ENCODE results near the gene TEKT5.
A peak's percentile ranks its signal among the peaks of the same experiment; 100 is the strongest.

The TEKT5 gene

DNA sequence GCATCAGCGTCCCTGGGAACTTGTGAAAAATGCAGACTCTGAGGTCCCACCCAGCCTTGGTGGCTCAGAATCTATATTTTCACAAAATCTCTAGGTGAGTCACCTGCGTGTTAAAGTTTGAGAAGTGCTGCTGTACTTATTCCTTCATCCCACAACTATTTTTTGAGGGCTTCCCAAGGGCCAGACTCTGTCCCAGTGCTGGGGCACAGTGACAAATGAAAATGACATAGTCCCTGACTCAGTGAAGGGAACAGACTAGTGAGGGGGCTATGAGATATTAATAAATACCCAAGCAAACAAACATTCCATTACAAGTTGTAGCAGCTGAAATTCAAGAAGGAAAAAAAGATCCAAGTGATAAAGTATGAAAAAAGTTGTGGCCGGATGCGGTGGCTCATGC, 104.4 kb downstream of the TEKT5 start:
- no peak overlapping the region for H3K9ac ChIP-seq (ENCODE audit: low read length in 2 of 2)
- H3K36me3 ChIP-seq (ENCODE audit: control insufficient read depth in 2 of 2, insufficient read depth in 2 of 2, low read length in 2 of 2), result no peaks in the 10 kb centered on the region
- H3K27me3 ChIP-seq (ENCODE audit: control insufficient read depth in 1 of 2, insufficient read depth in 2 of 2, low read length in 2 of 2), result no peaks in the 10 kb centered on the region
- no peak overlapping the region for H3K27ac ChIP-seq (ENCODE audit: low read length)
- no peak overlapping the region for H3K4me3 ChIP-seq (ENCODE audit: low read length in 2 of 2)
- H3K9me3 ChIP-seq (ENCODE audit: control insufficient read depth in 2 of 2, low read length in 2 of 2), result no peaks in the 10 kb centered on the region
- no peaks in the 10 kb centered on the region for H3K4me1 ChIP-seq (ENCODE audit: control insufficient read depth, insufficient read depth, low read length)

DNA sequence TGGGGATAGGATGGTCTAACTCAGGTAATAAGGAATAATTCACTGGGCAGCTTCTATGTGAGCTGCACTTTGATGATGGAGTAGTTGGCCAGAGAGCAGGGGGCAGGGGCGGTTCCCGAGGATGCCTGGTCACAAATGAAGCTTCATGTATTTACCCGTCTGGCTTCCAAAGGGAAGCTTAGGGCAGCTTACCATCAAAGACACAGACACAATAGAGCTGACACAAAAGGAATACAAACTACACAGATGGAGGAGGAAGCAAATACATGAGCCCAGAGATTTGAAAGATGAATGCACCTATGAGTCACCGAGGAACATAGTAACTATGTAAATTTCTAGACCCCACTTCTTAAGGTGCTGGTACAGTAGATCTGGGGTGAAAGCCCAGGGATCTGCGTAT, 105.6 kb downstream of the TEKT5 start:
- Histone ChIP-seq H3K9ac (ENCODE audit: low read length in 2 of 2) (no peak overlapping the region), H3K4me3 (ENCODE audit: low read length in 2 of 2) (no peak overlapping the region), H3K4me1 (ENCODE audit: control insufficient read depth, insufficient read depth, low read length) (no peaks in the 10 kb centered on the region), H3K27me3 (ENCODE audit: control insufficient read depth in 1 of 2, insufficient read depth in 2 of 2, low read length in 2 of 2) (no peaks in the 10 kb centered on the region), H3K36me3 (ENCODE audit: control insufficient read depth in 2 of 2, insufficient read depth in 2 of 2, low read length in 2 of 2) (no peaks in the 10 kb centered on the region), H3K9me3 (ENCODE audit: control insufficient read depth in 2 of 2, low read length in 2 of 2) (no peaks in the 10 kb centered on the region), H3K27ac (ENCODE audit: low read length) (no peak overlapping the region)

DNA sequence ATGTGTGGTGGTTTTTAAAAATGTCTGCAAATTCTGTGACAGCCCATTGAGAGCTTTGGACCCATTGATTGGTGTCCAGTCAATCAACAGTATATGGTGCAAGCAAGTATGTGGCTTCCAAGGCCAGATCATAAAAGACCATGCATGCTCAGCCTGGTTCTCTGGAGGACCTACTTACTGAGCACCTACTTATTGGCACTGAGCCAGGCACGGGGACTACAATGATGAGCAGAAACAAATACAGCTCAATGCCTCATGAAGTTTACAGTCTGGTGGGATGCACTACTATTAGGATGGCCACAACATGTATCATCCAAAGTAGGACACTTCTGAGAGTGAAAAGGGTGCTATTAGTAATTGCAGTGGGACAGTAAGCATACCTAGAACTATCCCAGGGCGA, 107.1 kb downstream of the TEKT5 start:
- Histone ChIP-seq H3K9me3 (ENCODE audit: control insufficient read depth in 2 of 2, low read length in 2 of 2) (no peaks in the 10 kb centered on the region), H3K4me3 (ENCODE audit: low read length in 2 of 2) (no peak overlapping the region), H3K27me3 (ENCODE audit: control insufficient read depth in 1 of 2, insufficient read depth in 2 of 2, low read length in 2 of 2) (no peaks in the 10 kb centered on the region), H3K9ac (ENCODE audit: low read length in 2 of 2) (no peak overlapping the region), H3K27ac (ENCODE audit: low read length) (no peak overlapping the region), H3K36me3 (ENCODE audit: control insufficient read depth in 2 of 2, insufficient read depth in 2 of 2, low read length in 2 of 2) (no peaks in the 10 kb centered on the region), H3K4me1 (ENCODE audit: control insufficient read depth, insufficient read depth, low read length) (no peaks in the 10 kb centered on the region)

DNA sequence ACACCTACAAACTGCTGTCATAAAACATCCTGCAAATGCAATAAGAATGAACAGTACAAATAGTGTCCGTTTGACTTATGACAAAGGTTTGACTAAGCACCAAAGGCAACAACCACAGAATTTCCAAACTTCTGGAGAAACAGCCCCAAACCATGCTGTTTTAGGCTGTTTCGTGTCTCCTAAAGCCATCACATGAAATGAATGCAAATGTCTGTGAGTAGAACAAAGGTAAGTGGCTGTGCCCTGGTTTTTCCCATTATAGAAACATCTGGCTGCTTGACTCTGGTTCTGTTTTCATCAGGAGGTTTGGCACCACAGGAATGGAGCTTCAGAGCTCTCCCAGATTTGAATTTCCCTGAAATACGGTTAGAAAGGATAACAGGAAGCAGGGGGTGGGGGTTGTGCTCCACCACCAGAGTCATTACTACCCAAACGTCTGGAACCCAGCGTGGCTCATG, 109.7 kb downstream of the TEKT5 start:
- Histone ChIP-seq H3K27ac (ENCODE audit: low read length) (no peak overlapping the region), H3K4me3 (ENCODE audit: low read length in 2 of 2) (no peak overlapping the region), H3K4me1 (ENCODE audit: control insufficient read depth, insufficient read depth, low read length) (peaks cover 8% of the 10 kb centered on the region), H3K9me3 (ENCODE audit: control insufficient read depth in 2 of 2, low read length in 2 of 2) (no peaks in the 10 kb centered on the region), H3K9ac (ENCODE audit: low read length in 2 of 2) (no peak overlapping the region), H3K27me3 (ENCODE audit: control insufficient read depth in 1 of 2, insufficient read depth in 2 of 2, low read length in 2 of 2) (no peaks in the 10 kb centered on the region), H3K36me3 (ENCODE audit: control insufficient read depth in 2 of 2, insufficient read depth in 2 of 2, low read length in 2 of 2) (no peaks in the 10 kb centered on the region)

DNA sequence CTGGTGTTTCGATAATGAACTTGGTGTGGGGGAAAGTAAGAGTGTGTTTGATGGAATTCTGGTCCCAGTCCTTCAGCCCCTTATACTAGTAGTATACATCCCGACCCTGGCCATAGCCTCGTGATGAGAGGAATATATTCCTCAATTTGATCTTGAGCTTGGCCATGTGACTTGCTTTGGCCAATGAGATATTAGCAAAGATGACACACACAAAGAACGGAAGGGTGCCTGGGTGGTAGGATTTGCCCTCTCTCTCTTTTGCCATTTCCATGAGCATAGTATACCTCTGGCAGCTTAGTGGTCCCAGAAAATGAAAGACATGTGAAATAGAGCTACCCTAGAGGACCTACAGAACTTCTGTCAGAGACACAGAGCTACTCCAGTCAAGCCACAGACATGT, 111.5 kb downstream of the TEKT5 start:
- H3K27me3 ChIP-seq (ENCODE audit: control insufficient read depth in 1 of 2, insufficient read depth in 2 of 2, low read length in 2 of 2), result no peaks in the 10 kb centered on the region

DNA sequence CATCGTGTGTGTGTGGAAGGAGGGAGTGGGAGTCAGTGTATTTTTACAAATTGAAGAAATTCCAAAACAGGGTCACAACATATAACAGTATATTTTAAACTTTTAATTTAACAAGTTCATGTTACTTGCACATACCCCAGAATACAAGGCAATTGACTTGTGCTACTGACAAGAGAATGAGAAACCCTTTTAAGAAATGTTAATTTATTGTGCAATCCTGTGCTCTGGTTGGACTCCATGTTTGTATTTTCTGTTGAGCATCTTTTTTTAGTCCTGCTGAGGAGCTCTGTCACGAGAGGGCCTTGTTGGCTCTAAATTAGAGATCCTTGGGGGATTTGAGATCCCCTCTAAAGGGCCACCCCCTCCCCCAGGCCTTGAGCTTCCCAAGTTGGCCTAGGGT, 113.2 kb downstream of the TEKT5 start:
- no peak overlapping the region for H3K9ac ChIP-seq (ENCODE audit: low read length in 2 of 2)
- peak overlapping the region; percentile 88 for H3K27ac ChIP-seq (ENCODE audit: low read length)
- peaks cover 38% of the 10 kb centered on the region for H3K4me1 ChIP-seq (ENCODE audit: control insufficient read depth, insufficient read depth, low read length)
- no peaks in the 10 kb centered on the region for H3K36me3 ChIP-seq (ENCODE audit: control insufficient read depth in 2 of 2, insufficient read depth in 2 of 2, low read length in 2 of 2)
- H3K9me3 ChIP-seq (ENCODE audit: control insufficient read depth in 2 of 2, low read length in 2 of 2), result no peaks in the 10 kb centered on the region
- H3K4me3 ChIP-seq (ENCODE audit: low read length in 2 of 2), result no peak overlapping the region
- H3K27me3 ChIP-seq (ENCODE audit: control insufficient read depth in 1 of 2, insufficient read depth in 2 of 2, low read length in 2 of 2), result no peaks in the 10 kb centered on the region

More for the DNA sequence above, 111.5 kb downstream of the TEKT5 start:
- Histone ChIP-seq H3K4me1 (ENCODE audit: control insufficient read depth, insufficient read depth, low read length) (peaks cover 22% of the 10 kb centered on the region), H3K36me3 (ENCODE audit: control insufficient read depth in 2 of 2, insufficient read depth in 2 of 2, low read length in 2 of 2) (no peaks in the 10 kb centered on the region), H3K4me3 (ENCODE audit: low read length in 2 of 2) (no peak overlapping the region), H3K27ac (ENCODE audit: low read length) (no peak overlapping the region), H3K9ac (ENCODE audit: low read length in 2 of 2) (no peak overlapping the region), H3K9me3 (ENCODE audit: control insufficient read depth in 2 of 2, low read length in 2 of 2) (no peaks in the 10 kb centered on the region)

DNA sequence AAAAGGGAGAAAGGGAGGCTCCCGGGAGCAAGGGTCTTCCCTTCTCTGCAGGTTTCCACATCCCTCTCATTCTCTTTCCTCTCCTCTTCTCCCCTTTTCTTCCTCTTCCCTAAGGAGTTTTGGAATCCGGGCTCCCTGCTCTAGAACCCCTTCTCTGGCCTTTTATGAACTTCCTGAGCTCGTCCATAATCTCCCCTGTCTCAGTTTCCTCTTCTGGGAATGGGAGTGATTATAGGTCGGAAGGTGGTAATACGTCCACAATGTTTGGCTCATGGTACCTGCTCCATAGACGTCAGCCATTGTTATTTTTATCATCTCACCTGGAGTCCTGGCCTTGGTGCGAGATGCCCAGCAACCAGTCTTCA, 113.9 kb downstream of the TEKT5 start:
- H3K9ac ChIP-seq (ENCODE audit: low read length in 2 of 2), result peak overlapping the region; percentile 82 to 89
- H3K36me3 ChIP-seq (ENCODE audit: control insufficient read depth in 2 of 2, insufficient read depth in 2 of 2, low read length in 2 of 2), result no peaks in the 10 kb centered on the region
- H3K9me3 ChIP-seq (ENCODE audit: control insufficient read depth in 2 of 2, low read length in 2 of 2), result no peaks in the 10 kb centered on the region
- H3K27ac ChIP-seq (ENCODE audit: low read length), result peak overlapping the region; percentile 88
- H3K27me3 ChIP-seq (ENCODE audit: control insufficient read depth in 1 of 2, insufficient read depth in 2 of 2, low read length in 2 of 2), result no peaks in the 10 kb centered on the region
- peak overlapping the region; percentile 61 to 89 for H3K4me3 ChIP-seq (ENCODE audit: low read length in 2 of 2)
- H3K4me1 ChIP-seq (ENCODE audit: control insufficient read depth, insufficient read depth, low read length), result peaks cover 43% of the 10 kb centered on the region

DNA sequence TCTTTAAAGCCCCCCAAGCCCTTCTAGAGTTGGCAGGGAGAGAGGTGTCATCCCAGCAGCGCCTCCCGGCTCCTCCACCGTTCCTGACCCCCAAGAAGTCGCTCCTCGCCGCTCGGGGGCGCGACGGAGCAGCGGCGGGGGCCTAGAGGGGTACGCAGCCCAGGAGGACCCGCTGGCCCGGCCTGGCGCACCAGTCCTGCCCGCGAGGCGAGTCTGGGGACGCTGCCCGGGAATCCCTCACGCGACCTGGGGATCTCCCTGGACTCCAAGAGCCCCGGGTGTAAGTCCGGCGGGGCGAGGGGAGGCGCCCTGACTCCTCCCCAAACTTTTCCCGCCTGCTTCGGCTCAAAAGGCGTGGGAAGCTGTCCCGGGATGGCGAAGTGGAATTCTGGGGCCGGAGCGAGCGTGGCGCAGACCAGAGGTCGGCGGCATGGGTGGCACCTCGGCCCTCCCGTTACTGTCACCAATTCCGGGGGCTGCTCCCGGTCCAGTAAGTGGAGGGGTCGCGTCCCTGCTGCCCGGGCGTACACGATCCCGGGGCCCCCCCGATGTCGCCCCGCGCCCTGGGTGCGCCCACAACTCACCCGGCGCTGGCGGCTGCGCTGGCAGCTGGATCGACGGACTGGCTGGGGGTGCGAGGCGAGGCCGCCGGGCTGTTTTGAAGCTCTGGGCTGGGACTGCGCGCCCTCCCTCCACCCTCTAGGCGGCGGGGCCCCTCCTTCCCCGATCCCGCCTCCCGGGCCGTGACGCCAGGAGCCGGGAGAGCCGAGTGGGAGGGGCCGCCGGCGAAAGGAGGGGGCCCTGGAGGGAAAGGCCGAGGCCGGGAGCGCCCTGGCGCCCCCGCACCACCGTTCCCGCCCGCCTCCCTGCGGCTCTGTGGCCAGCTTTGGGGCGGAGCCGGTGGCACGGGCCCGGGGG, 114.5 kb downstream of the TEKT5 start, which contains the start of gene EMP2:
Gene EMP2 (minus strand): TSS at position 634 of the 918 bp plus-strand sequence. CDS start 32,981 bp downstream, outside the sequence.
- Histone ChIP-seq H3K9me3 (ENCODE audit: control insufficient read depth in 2 of 2, low read length in 2 of 2) (no peaks in the 10 kb centered on the region), H3K4me1 (ENCODE audit: control insufficient read depth, insufficient read depth, low read length) (peaks cover 47% of the 10 kb centered on the region), H3K27me3 (ENCODE audit: control insufficient read depth in 1 of 2, insufficient read depth in 2 of 2, low read length in 2 of 2) (no peaks in the 10 kb centered on the region), H3K36me3 (ENCODE audit: control insufficient read depth in 2 of 2, insufficient read depth in 2 of 2, low read length in 2 of 2) (no peaks in the 10 kb centered on the region), H3K9ac (ENCODE audit: low read length in 2 of 2) (peak within 1 kb of the TSS; percentile 82 to 89), H3K27ac (ENCODE audit: low read length) (peak within 1 kb of the TSS; percentile 88), H3K4me3 (ENCODE audit: low read length in 2 of 2) (peak within 1 kb of the TSS; percentile 65 to 89)

DNA sequence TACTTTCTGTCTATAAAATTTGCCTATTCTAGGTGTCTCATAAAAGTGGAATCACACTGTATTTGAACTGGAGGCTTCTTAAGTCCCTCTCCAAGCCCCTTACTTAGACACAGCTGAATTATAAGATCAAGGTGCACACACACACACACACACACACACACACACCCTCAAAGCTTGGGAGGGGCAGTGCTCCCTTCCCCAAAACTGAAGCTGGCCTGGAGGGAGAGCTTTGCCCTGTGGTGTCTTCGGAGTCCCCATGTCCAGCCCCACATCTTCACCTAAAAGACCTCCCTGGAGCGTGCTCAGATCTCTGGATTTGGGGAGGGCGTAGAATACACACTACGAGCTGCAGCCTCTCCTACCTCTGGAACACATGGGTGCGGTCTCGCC, 115.2 kb downstream of the TEKT5 start:
- no peaks in the 10 kb centered on the region for H3K9me3 ChIP-seq (ENCODE audit: control insufficient read depth in 2 of 2, low read length in 2 of 2)
- peak overlapping the region; percentile 65 to 89 for H3K4me3 ChIP-seq (ENCODE audit: low read length in 2 of 2)
- H3K9ac ChIP-seq (ENCODE audit: low read length in 2 of 2), result peak overlapping the region; percentile 82 to 89
- no peaks in the 10 kb centered on the region for H3K27me3 ChIP-seq (ENCODE audit: control insufficient read depth in 1 of 2, insufficient read depth in 2 of 2, low read length in 2 of 2)
- peaks cover 47% of the 10 kb centered on the region for H3K4me1 ChIP-seq (ENCODE audit: control insufficient read depth, insufficient read depth, low read length)
- no peaks in the 10 kb centered on the region for H3K36me3 ChIP-seq (ENCODE audit: control insufficient read depth in 2 of 2, insufficient read depth in 2 of 2, low read length in 2 of 2)
- H3K27ac ChIP-seq (ENCODE audit: low read length), result peak overlapping the region; percentile 88

DNA sequence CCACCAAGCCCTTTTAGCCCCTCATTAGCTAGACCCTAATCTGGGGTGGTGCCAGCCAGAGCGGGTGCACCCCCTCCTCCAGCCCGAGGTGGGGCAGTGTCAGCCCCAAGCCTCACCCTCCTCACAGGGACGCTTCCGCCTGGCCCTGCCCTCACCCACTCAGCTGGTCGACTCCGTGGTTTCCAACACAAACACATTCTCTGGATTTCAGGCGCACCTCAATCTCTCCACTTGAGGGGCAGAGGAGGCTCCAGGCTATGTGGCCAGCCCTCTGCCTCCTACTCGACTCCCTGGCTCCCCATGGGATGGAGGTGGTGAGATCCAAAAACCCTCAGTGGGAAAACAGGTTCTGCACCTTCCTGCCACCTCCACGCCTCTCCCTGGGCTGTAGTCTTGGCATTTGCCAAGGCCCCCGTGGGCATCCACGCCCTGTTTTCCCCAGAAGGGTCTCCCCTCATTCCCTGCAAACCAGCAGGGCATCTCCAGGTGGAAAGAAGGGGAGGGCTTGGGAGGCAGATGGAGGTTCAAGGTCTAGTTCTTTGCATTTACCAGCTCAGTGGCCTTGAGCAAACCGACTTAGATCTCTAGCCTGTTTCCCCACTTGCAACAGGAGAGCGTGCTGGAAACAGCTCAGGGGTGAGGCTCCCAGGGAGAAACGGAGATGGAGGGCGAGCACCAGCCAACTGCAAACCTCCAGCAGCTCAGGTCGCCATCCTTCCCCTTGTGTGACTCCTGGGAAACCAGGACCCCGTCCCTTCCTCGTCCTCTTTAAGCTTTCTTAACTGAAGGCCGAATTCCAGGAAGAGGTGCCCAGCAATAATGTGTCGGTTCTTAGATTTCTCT, 116.0 kb downstream of the TEKT5 start:
- Histone ChIP-seq H3K9ac (ENCODE audit: low read length in 2 of 2) (peak overlapping the region in 1 of 2 donors; percentile 55), H3K36me3 (ENCODE audit: control insufficient read depth in 2 of 2, insufficient read depth in 2 of 2, low read length in 2 of 2) (no peaks in the 10 kb centered on the region), H3K27ac (ENCODE audit: low read length) (peak overlapping the region; percentile 88), H3K4me1 (ENCODE audit: control insufficient read depth, insufficient read depth, low read length) (peaks cover 49% of the 10 kb centered on the region), H3K4me3 (ENCODE audit: low read length in 2 of 2) (peak overlapping the region; percentile 65 to 89), H3K27me3 (ENCODE audit: control insufficient read depth in 1 of 2, insufficient read depth in 2 of 2, low read length in 2 of 2) (no peaks in the 10 kb centered on the region), H3K9me3 (ENCODE audit: control insufficient read depth in 2 of 2, low read length in 2 of 2) (no peaks in the 10 kb centered on the region)

Data from stomach smooth muscle (tissue), 2 donors.